Uterus (tissue), 2 donors: ENCODE measurements around the gene TOM1.

Source experiments
- CTCF ChIP-seq, 4 experiments: fragments of 200-600 bp in 2 of 4; fragments of 450-650 bp in 2 of 4; sonication (generic) in 2 of 4; IDR thresholded peaks; one replicate each; pipeline ENCODE4 v1.5.1; 2016 to 2019; ENCODE audit warnings: antibody characterized with exemption in 4 of 4, mild to moderate bottlenecking in 2 of 4, moderate library complexity in 1 of 4
- POLR2A ChIP-seq, 2 donors: fragments of 450-650 bp; IDR thresholded peaks; one replicate each; pipeline ENCODE4 v1.6.1; 2016; ENCODE audit warnings: antibody characterized with exemption in 2 of 2, mild to moderate bottlenecking in 1 of 2, moderate library complexity in 1 of 2

DNA sequence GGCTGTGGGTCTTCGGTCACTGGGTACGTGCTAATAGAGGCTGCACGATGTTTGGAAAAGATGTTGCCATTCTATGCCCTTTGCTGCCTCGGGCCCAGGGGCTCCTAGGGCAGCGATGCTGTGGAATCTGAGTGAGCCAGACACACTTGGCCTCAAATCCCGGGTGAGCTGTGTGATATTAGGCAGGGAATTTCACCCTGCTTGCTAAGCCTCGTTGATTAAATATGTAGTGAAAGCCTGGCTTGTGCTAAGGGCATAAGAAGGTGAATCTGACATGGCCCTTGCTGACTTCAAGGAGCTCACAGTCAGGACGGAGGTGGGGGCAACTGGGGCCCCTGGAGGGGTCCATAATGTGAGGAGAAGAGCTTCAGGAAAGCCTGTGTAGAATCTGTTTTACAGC is 75.8 kb downstream of the TOM1 start:
- TF ChIP-seq CTCF (IDR thresholded peaks at IDR 0.05), result no peak
- TF ChIP-seq POLR2A (IDR thresholded peaks at IDR 0.05), result no peak
